AG09309 (cell line): ENCODE measurements around the gene KATNA1.

Source experiments
- DNase-seq: peaks from one replicate; pipeline ENCODE4 v3.0.0-alpha.2; 2010; ENCODE audit warnings: low read depth
- H3K4me3 ChIP-seq: 2 replicates; pipeline ENCODE4 v1.5.1; 2011; ENCODE audit warnings: mild to moderate bottlenecking, low read depth, low read length, moderate library complexity; ENCODE audit not compliant: control insufficient read depth
- CTCF ChIP-seq: IDR thresholded peaks from 2 replicates; pipeline ENCODE4 v1.5.1; 2011; ENCODE audit warnings: mild to moderate bottlenecking, low read depth, low read length, inconsistent platforms; ENCODE audit not compliant: insufficient read depth, control insufficient read depth; ENCODE audit errors: missing control alignments

KATNA1 gene

GRCh38 chr6:149545258-149545753, 103.2 kb downstream of the KATNA1 start:
- DNase-seq, result peak; percentile 21
- peak overlapping the region; percentile 72 for H3K4me3 ChIP-seq
- TF ChIP-seq CTCF, result no peak
